Activated CD4-positive, alpha-beta T cell treated with anti-CD3 and anti-CD28 coated beads, Interleukin-2, amount 50 U/mL, for 1 hour (primary cell): ENCODE data around the gene FREY1.

ENCODE experiments used
- DNase-seq: peaks from one replicate; pipeline ENCODE4 v3.0.0-alpha.2; 2020

FREY1 gene

DNA sequence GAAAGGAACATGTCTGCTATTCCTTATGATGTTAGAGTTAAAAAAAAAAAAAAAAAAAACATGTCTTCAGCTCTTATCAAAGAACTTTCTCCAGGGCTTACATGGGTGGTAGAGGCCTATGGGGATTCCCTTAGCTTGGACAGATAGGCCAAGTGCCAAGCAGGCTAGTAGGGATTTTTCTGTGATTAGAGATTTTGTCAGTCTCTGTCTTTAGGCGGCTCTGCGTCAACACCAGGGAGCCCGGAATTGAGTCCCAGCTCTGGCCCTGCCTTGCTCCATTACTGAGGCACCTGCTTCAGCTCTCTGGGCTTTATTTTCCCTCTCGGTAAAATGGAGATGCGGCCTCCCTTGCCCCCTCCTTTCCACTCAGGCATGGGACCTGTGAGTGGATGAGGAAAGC lies 46.7 kb downstream of the FREY1 start:
- no peak for DNase-seq

GRCh38 chr11:45859661-45860140 lies 47.4 kb downstream of the FREY1 start:
- DNase-seq: no peak

GRCh38 chr11:45858751-45859398 lies 48.2 kb downstream of the FREY1 start:
- no peak for DNase-seq

GRCh38 chr11:45857961-45858474 lies 49.1 kb downstream of the FREY1 start:
- DNase-seq: no peak
